Tibial artery (tissue), 4 donors: ENCODE results near the gene THY1.

Source experiments
- DNase-seq, 2 donors: peaks; one replicate each; pipeline ENCODE4 v3.0.0-alpha.2; 2019
- H3K27ac ChIP-seq, 2 donors: fragments of 200-600 bp; sonication (generic) in 1 of 2; 1 replicate in 1 of 2; 2 replicates in 1 of 2; pipeline ENCODE4 v1.5.1; 2018 to 2019; ENCODE audit warnings: mild to moderate bottlenecking in 1 of 2
- H3K27me3 ChIP-seq, 2 donors: fragments of 200-600 bp; sonication (generic) in 1 of 2; one replicate each; pipeline versions ENCODE4 v1.5.1 to v1.6.0; 2016 to 2019
- H3K36me3 ChIP-seq, 3 donors: fragments of 200-600 bp; sonication (generic) in 2 of 3; one replicate each; pipeline ENCODE4 v1.5.1; 2016 to 2019; ENCODE audit warnings: mild to moderate bottlenecking in 2 of 3
- H3K4me1 ChIP-seq, 4 donors: fragments of 200-600 bp; sonication (generic) in 2 of 4; 1 replicate in 3 of 4; 2 replicates in 1 of 4; pipeline ENCODE4 v1.5.1; 2016 to 2019
- H3K4me3 ChIP-seq, 2 donors: fragments of 200-600 bp; sonication (generic) in 1 of 2; 1 replicate in 1 of 2; 2 replicates in 1 of 2; pipeline ENCODE4 v1.5.1; 2018 to 2019; ENCODE audit warnings: mild to moderate bottlenecking in 2 of 2
- H3K9me3 ChIP-seq, 3 donors: fragments of 200-600 bp; sonication (generic) in 1 of 3; one replicate each; pipeline ENCODE4 v1.5.1; 2016 to 2019
- intact Hi-C: fragments of 100-400 bp; cut with DNase I; formaldehyde crosslinking; loops from one replicate; pipeline ENCODE4 v1.15.0; 2023; ENCODE audit warnings: low total_unique reads
- TF ChIP-seq, protein P1 (sequence below), 2 experiments: fragments of 200-600 bp in 1 of 2; fragments of 450-650 bp in 1 of 2; IDR thresholded peaks; one replicate each; pipeline ENCODE4 v1.5.1; 2017 to 2019; ENCODE audit warnings: antibody characterized with exemption in 2 of 2, mild to moderate bottlenecking in 1 of 2, moderate library complexity in 1 of 2

The THY1 gene

GRCh38 chr11:119453881-119454280 lies 30.9 kb upstream of the THY1 start:
- H3K27me3 ChIP-seq: peaks cover 0 to 5% of the 10 kb centered on the region in 2 donors
- H3K4me3 ChIP-seq: no peak overlapping the region
- DNase-seq: no peak
- H3K9me3 ChIP-seq: no peaks in the 10 kb centered on the region
- no peaks in the 10 kb centered on the region for H3K4me1 ChIP-seq
- no peaks in the 10 kb centered on the region for H3K36me3 ChIP-seq
- H3K27ac ChIP-seq: no peak overlapping the region
- intact Hi-C loops: no loop called here
- TF ChIP-seq, protein P1, sequence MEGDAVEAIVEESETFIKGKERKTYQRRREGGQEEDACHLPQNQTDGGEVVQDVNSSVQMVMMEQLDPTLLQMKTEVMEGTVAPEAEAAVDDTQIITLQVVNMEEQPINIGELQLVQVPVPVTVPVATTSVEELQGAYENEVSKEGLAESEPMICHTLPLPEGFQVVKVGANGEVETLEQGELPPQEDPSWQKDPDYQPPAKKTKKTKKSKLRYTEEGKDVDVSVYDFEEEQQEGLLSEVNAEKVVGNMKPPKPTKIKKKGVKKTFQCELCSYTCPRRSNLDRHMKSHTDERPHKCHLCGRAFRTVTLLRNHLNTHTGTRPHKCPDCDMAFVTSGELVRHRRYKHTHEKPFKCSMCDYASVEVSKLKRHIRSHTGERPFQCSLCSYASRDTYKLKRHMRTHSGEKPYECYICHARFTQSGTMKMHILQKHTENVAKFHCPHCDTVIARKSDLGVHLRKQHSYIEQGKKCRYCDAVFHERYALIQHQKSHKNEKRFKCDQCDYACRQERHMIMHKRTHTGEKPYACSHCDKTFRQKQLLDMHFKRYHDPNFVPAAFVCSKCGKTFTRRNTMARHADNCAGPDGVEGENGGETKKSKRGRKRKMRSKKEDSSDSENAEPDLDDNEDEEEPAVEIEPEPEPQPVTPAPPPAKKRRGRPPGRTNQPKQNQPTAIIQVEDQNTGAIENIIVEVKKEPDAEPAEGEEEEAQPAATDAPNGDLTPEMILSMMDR (IDR thresholded peaks at IDR 0.05): no peak

DNA sequence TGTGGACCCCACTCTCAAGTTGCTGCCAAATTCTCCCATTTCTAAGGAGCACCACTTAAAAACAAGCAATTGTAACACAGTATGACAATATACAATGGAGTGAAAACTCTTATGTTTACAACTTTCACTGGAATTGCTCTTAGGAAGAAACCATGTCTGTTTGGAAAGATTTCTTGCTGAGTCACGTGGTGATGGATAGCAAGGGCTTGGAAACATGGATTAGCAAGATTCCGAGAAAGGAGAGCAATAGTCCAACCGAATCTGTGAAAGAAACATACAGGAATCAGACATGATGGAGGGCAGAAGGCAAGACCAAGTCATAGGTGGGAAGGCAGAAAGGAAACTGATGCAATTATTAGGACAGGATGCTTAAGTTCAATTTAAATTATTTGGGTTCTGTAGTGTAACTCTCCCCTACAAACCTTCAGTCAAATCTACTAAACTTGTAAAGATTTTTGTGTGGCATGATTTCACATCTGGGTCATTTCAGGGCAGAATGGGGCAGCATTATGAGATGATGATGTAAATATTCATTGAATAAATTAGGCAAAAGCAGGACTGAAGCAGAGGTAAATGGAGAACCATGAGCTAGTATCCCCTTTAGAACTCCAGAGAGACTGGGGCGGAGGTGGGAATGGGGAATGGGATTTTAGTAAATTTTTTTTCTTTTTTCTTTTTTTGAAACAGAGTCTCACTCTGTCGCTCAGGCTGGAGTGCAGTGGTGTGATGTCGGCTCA lies 27.8 kb upstream of the THY1 start:
- Histone ChIP-seq H3K27me3 (peaks cover 0 to 16% of the 10 kb centered on the region in 2 donors), H3K4me3 (no peak overlapping the region), H3K9me3 (no peaks in the 10 kb centered on the region), H3K4me1 (no peaks in the 10 kb centered on the region), H3K27ac (no peak overlapping the region), H3K36me3 (no peaks in the 10 kb centered on the region)
- intact Hi-C loops: no loop called here
- DNase-seq: no peak
- TF ChIP-seq, protein P1 (IDR thresholded peaks at IDR 0.05): no peak

GRCh38 chr11:119449498-119449897 lies 26.5 kb upstream of the THY1 start:
- TF ChIP-seq, protein P1 (IDR thresholded peaks at IDR 0.05): no peak
- Histone ChIP-seq H3K27ac (no peak overlapping the region), H3K36me3 (no peaks in the 10 kb centered on the region), H3K4me1 (no peaks in the 10 kb centered on the region), H3K27me3 (peaks cover 0 to 16% of the 10 kb centered on the region in 2 donors), H3K4me3 (no peak overlapping the region), H3K9me3 (no peaks in the 10 kb centered on the region)
- intact Hi-C loops: no loop called here
- DNase-seq: no peak

DNA sequence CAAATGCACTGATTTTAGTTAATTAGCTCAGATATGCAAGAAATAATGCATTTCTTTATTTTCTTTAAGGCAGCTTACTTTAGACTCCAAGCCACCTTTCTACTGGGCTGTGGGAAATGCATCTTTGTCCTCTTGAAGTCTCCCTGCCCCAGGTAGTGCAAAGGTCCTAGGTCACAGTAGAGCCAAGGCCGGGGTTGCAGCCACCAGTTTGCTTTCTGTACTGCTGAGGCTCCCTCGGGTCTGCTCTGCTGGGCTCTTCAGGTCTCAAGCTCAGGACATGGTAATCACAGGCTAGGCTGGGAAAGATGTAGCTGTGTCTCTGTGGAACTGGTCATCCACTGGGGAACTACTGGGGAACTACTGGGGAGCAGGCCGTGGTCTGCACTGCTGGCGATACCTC lies 25.4 kb upstream of the THY1 start:
- DNase-seq: no peak
- H3K27me3 ChIP-seq: peaks cover 0 to 16% of the 10 kb centered on the region in 2 donors
- no peaks in the 10 kb centered on the region for H3K4me1 ChIP-seq
- H3K4me3 ChIP-seq: no peak overlapping the region
- no peak overlapping the region for H3K27ac ChIP-seq
- H3K36me3 ChIP-seq: no peaks in the 10 kb centered on the region
- TF ChIP-seq, protein P1 (IDR thresholded peaks at IDR 0.05): no peak
- H3K9me3 ChIP-seq: no peaks in the 10 kb centered on the region
- intact Hi-C loops: no loop called here

- no peak overlapping the region for H3K27ac ChIP-seq
- no peak for DNase-seq
- H3K9me3 ChIP-seq: no peaks in the 10 kb centered on the region
- H3K4me1 ChIP-seq: no peaks in the 10 kb centered on the region
- H3K36me3 ChIP-seq: no peaks in the 10 kb centered on the region
- intact Hi-C loops: no loop called here
- H3K27me3 ChIP-seq: peaks cover 0 to 14% of the 10 kb centered on the region in 2 donors
- no peak overlapping the region for H3K4me3 ChIP-seq
- TF ChIP-seq, protein P1 (IDR thresholded peaks at IDR 0.05): no peak
Observed at GRCh38 chr11:119447664-119448242, 24.8 kb upstream of the THY1 start.
